Skeletal muscle tissue (tissue), 4 donors: Measurements from ENCODE around the gene PIP4K2C. TPM values are rescaled to one million over a fixed set of nuclear protein-coding genes. Genes with fewer than 3 reads are reported as not detected.
"Not testable (repeated sequence)": the region's sequence is repeated elsewhere in the genome, so short reads cannot be mapped to it uniquely, and the experiment has no call there.

Experiments
- H3K27ac ChIP-seq: one replicate; pipeline ENCODE4 v1.7.0; 2013; ENCODE audit warnings: mild to moderate bottlenecking, low read depth, low read length, inconsistent platforms
- H3K27me3 ChIP-seq, 3 donors: one replicate each; pipeline ENCODE4 v1.7.0; 2013; ENCODE audit warnings: low read length in 3 of 3; ENCODE audit not compliant: control insufficient read depth in 3 of 3, insufficient read depth in 3 of 3
- H3K36me3 ChIP-seq, 3 donors: one replicate each; pipeline ENCODE4 v1.7.0; 2013; ENCODE audit warnings: low read length in 3 of 3; ENCODE audit not compliant: control insufficient read depth in 3 of 3, insufficient read depth in 3 of 3
- H3K4me1 ChIP-seq, 3 donors: one replicate each; pipeline ENCODE4 v1.7.0; 2013; ENCODE audit warnings: low read length in 3 of 3, mild to moderate bottlenecking in 3 of 3; ENCODE audit not compliant: control insufficient read depth in 3 of 3, insufficient read depth in 3 of 3
- H3K4me3 ChIP-seq, 3 donors: one replicate each; pipeline ENCODE4 v1.7.0; 2013; ENCODE audit warnings: low read length in 3 of 3
- H3K9ac ChIP-seq, 3 donors: one replicate each; pipeline ENCODE4 v1.7.0; 2013; ENCODE audit warnings: low read length in 3 of 3, mild to moderate bottlenecking in 3 of 3, moderate library complexity in 2 of 3, low read depth in 1 of 3
- H3K9me3 ChIP-seq, 3 donors: one replicate each; pipeline ENCODE4 v1.7.0; 2013; ENCODE audit warnings: low read length in 3 of 3; ENCODE audit not compliant: control insufficient read depth in 3 of 3
- total RNA-seq: library from RNA; depleted of rRNA; stranded (reverse); fragments of >200 nt; gene quantifications from one replicate; pipeline ENCODE4 v1.2.3, GENCODE V29; 2014
- donor health status: Osteomylitis.

PIP4K2C gene
- total RNA-seq, 1 donor from 2014 or later, result 5.7 TPM

- H3K4me1 ChIP-seq, H3K27ac ChIP-seq, H3K4me3 ChIP-seq, H3K36me3 ChIP-seq, H3K9ac ChIP-seq, H3K27me3 ChIP-seq, H3K9me3 ChIP-seq: not testable (repeated sequence)
These were observed 55.7 kb downstream of the PIP4K2C start for GRCh38 chr12:57646659-57647049.

Other genes with a start within 250 kb of the PIP4K2C start
- gene R3HDM2, start 160.1 kb upstream of the PIP4K2C start, total RNA-seq, result 9.9 TPM
- not detected for gene INHBC, start 156.4 kb upstream of the PIP4K2C start, total RNA-seq
- 1.0 TPM for gene INHBE, start 135.9 kb upstream of the PIP4K2C start, total RNA-seq
- 5.2 TPM for gene GLI1, start 131.4 kb upstream of the PIP4K2C start, total RNA-seq
- 5.2 TPM for gene ARHGAP9, start 111.3 kb upstream of the PIP4K2C start, total RNA-seq
- 68.4 TPM for gene MARS1, start 103.1 kb upstream of the PIP4K2C start, total RNA-seq
- gene DDIT3, start 70.7 kb upstream of the PIP4K2C start, total RNA-seq, result 11.5 TPM
- 2.6 TPM for gene MBD6, start 68.4 kb upstream of the PIP4K2C start, total RNA-seq
- gene DCTN2, start 44.0 kb upstream of the PIP4K2C start, total RNA-seq, result 79.9 TPM
- under 0.01 TPM for gene KIF5A, start 41.1 kb upstream of the PIP4K2C start, total RNA-seq
- 7.8 TPM for gene DTX3, start 13.6 kb downstream of the PIP4K2C start, total RNA-seq
- gene ARHGEF25, start 20.2 kb downstream of the PIP4K2C start, total RNA-seq, result 23.0 TPM
- 3.1 TPM for gene B4GALNT1, start 42.0 kb downstream of the PIP4K2C start, total RNA-seq
- gene OS9, start 102.9 kb downstream of the PIP4K2C start, total RNA-seq, result 148 TPM
- gene AGAP2, start 147.6 kb downstream of the PIP4K2C start, total RNA-seq, result 2.1 TPM
- gene TSPAN31, start 153.8 kb downstream of the PIP4K2C start, total RNA-seq, result 57.9 TPM
- 78.8 TPM for gene CDK4, start 161.1 kb downstream of the PIP4K2C start, total RNA-seq
- 4.7 TPM for gene MARCHF9, start 163.9 kb downstream of the PIP4K2C start, total RNA-seq
- gene CYP27B1, start 175.9 kb downstream of the PIP4K2C start, total RNA-seq, result under 0.01 TPM
- gene METTL1, start 180.9 kb downstream of the PIP4K2C start, total RNA-seq, result 5.7 TPM
- 4.2 TPM for gene EEF1AKMT3, start 181.4 kb downstream of the PIP4K2C start, total RNA-seq
- gene TSFM, start 191.6 kb downstream of the PIP4K2C start, total RNA-seq, result 17.2 TPM
- 3.1 TPM for gene AVIL, start 227.5 kb downstream of the PIP4K2C start, total RNA-seq